HG03280 (cell line): ENCODE measurements around the gene ABHD6.
A peak's percentile ranks its signal among the peaks of the same experiment; 100 is the strongest.

Experiments used
- ATAC-seq: cut with Tn5 transposase; IDR thresholded peaks from one replicate; pipeline ENCODE4 v1.9.1; 2021; ENCODE audit warnings: mild to moderate bottlenecking, moderate library complexity; ENCODE audit not compliant: unreplicated experiment

ABHD6 gene

DNA sequence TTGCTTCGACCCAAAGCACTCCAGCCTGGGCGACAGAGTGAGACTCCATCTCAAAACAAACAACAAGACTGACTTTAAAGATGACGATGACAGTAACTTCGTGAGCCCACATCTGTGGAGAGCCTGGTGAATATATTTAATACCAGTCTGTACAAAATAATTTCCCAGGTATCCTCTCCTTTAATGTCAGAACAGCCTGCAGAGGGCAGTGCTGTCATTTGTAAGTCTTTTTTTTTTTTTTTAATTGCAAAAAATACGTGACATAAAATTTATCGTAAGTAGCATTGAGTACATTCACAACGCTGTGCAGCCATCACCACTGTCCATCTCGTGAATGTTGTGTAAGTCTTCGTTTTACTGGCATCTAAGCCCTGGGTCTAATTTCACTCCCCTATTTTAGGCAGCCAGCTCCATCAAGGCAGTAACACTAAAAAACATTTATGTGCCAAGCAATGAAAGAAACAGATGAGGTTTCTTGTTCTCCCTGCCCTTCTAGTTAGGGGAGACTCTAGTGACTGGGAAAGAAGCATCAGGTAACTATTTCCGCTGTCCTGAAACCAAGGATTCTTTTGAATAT lies 70.1 kb downstream of the ABHD6 start:
- no peak for ATAC-seq

DNA sequence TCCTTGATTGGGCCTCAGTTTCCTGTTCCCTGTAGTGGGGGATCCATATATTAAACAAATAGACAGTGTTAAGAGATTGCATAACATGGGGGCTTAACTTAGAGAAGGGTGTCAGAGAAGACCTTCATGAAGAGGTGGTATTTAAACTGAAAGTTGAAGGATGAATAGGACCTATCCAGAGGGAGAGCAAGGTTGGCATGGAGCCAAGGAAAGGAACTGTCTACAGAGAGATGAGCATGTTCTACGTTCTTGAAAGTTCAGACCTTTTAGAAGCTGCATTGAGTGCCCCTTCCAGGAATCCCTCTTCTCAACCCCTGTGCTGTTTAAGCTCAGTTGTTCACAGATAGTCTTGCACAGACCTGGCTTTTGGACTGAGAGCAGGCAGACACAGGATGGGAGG lies 71.1 kb downstream of the ABHD6 start:
- no peak for ATAC-seq

DNA sequence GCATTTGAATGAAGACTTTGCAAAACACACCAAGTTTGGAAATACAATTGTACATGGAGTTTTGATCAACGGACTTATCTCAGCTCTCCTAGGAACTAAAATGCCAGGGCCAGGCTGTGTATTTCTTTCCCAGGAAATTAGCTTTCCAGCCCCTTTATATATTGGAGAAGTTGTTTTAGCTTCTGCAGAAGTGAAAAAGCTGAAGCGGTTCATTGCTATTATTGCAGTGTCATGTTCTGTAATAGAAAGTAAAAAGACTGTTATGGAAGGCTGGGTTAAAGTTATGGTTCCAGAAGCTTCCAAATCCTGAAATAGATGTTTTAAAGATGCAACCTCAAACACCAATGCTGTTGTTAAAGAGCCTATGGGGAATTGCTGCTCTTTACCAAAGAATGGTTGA lies 80.2 kb downstream of the ABHD6 start:
- ATAC-seq: no peak

GRCh38 chr3:58321791-58322190 lies 84.2 kb downstream of the ABHD6 start:
- ATAC-seq: no peak

GRCh38 chr3:58322793-58323192 lies 85.2 kb downstream of the ABHD6 start:
- no peak for ATAC-seq

DNA sequence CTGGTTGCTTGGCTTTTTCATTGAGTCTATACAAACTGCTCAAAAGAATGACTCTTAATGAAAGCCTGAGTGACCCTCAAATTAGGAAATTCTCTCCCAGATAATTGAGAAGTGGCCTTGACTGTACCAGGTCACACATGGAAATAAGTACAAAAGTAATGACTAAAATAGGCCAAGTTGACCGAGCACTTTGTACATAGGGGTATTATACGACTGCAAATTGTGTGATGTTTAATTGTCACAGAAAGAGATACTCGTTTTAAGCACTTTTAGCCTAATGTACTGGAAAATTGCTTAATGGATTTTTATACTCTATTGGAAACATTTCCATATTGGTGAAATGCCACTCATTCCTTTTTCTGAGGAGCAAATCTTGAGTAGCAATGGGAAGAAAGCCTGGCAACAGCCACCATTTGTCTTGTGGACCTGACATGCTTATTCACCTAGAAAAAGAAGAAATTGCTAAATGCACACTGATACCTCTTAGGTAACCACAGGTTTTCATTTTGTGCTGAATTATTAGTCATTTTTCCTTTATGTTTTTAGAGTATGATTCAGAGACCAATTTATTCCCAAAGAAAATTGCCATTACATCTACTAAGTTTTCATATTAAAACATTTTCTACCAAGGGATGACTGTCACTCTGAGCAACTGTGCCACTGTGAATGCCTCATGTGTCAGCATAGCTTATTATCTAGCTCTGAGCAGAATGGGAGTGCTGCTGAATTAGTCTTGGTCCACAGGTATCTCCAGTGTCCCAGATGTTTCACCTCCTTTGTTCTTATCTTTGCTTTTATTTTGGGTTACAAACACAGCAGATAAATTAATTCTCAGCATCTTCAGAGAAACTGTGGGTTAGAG lies 86.2 kb downstream of the ABHD6 start:
- no peak for ATAC-seq

DNA sequence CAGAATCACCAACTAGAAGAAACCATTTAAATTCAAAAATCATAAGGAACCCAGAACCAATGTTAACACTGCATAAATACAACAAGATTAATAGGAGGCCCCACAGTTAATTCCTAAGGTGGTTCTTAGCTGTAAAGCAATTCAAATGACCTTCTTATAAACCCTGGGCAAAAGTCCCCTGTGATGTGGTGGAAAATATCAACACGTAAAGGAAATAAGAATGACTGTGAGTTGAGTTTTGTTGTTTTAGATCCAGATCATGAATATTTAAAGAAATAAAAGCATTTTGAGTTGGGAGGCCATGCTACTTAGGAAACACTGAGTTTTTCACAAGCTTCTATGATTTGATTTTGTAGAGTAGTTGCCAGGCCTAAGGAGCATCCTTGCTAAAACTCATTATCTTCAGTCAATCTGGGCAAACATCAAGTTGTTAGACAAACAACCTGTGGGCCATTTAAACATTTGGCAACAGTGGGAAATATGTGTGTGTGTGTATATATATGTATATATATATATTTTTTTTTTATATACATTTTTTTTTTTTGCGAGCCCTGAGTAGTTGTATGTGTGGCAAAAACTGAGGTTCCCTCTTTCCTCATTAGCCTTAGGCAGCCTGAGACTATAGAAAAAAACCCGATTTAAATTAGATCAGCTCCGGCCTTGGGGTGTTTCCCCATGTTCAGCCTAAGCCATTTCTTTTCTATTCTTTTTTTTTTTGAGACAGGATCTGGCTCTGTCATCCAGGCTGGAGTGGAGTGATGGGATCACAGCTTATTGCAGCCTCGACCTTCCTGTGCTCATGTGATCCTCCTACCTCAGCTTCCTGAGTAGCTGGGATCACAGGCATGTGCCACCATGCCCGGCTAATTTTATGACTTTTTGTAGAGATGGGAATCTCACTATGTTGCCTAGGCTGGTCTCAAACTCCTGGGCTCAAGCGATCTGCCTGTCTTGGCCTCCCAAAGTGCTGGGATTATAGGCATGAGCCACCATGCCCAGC lies 87.1 kb downstream of the ABHD6 start:
- no peak for ATAC-seq

- no peak for ATAC-seq
Measured at GRCh38 chr3:58325525-58325992, 88.0 kb downstream of the ABHD6 start.

- no peak for ATAC-seq
Measured at GRCh38 chr3:58326267-58326900, 88.8 kb downstream of the ABHD6 start.

DNA sequence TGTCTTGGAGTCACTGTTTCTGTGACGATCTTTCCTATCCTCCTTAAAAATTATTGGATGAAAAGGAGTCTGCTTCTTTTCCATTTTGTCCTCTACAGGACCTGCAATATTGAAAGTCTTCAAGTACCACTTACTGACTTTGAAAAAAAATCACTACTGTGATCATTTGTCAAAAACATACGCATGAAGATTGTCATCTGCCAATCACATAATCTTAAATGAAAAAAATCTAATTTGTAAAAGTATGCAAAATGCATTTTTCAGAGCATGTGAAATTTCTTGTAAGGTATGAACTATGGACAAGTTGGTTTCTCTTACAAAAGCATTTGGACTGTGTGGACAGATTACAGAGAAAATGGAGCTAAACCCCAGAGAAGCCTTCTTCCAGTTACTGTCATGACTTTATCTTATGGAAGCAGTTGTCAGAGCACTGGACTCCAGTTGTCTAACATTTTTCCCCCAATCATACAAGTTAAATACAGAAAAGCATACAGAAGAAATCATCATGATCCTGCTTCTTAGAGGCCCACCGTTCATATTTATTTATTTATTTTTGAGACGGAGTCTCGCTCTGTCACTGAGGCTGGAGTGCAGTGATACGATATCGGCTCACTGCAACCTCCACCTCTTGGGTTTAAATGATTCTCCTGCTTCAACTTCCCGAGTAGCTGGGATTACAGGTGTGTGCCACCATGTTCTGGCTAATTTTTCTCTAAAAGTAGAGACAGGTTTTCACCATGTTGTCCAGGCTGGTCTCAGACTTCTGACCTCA lies 91.7 kb downstream of the ABHD6 start:
- ATAC-seq: no peak

DNA sequence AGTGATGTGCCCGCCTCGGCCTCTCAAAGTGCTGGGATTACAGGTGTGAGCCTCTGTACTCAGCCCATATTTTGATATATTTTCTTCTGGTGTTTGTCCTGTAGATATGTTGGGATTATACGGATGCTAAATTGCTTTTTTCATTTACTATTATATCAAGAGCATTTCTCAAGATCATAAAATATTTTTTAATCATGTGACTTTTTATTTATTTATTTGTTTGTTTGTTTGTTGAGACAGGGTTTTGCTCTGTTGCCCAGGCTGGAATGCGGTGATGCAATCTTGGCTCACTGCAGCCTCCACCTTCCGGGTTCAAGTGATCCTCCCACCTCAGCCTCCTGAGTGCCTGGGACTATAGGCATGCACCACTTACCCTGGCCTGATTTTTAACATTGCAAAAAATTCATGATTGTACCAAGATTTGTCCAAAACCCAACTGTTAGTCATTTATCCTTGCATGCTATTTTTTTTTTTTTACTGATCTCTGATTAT lies 92.4 kb downstream of the ABHD6 start:
- ATAC-seq: no peak

DNA sequence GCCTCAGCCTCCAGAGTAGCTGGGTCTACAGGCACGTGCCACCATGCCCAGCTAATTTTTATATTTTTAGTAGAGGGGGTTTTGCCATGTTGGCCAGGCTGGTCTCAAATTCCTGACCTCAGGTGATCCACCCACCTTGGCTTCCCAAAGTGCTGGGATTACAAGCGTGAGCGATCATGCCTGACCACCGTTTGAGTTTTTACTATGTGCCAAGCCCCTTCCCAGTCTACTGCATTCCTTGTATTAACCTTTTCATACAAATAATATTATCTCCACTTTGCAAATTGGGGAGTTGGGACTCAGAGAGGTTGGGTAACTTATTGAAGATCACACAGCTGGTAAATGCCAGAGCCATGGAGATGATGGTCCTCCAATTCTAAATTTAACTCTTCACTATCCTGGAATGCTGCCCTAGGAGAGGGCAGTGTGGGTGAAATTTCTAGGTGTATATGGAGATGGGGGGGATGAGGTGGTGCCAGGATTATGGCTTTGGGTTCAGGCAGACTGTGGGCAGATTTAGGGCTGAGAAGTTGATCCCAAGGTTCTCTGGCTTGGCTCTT lies 94.1 kb downstream of the ABHD6 start:
- no peak for ATAC-seq

GRCh38 chr3:58332575-58333188 lies 95.1 kb downstream of the ABHD6 start, which contains the start of gene PXK:
TSS of gene PXK (plus strand) at chr3:58332892. CDS start at chr3:58332989, 97 bp downstream.
- peak; percentile 86 for ATAC-seq

DNA sequence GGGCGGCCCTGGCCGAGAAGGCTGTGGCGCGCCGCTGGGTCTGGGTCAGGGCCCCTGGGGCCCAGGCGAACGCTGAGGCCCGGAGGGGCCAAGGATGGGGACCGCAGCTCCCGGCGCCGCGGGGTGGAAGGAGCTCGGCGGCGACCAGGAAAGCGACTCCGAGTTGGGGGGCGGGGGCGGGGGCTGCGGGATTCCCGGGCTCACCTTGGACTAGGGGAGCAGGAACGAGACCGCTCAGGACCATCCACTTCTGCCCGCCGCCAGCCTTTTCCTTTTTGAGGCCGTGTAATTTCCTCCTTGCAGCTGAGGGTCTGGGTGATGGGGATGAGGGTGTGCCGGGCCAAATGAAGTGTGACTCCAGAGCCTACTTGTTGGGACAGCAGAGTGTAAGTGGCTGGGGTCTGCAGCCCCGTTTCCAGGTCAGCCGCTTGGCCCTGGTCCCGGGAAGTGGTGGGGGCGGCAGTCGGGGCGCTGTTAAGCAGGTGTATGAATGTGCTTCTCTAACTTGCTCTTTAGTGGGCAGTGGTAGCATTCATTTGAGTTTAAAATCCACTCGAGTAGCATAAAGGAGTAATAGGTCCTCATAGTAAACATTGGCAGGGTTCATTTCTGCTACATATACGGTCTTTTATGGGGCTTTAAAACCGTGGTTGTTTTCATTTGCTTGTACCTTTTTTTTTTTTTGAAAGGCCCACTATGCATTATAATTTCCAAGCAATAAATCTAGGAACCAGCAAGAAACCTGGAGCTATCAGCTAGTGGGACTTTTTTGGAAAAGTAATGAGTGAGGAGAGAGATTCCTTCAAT lies 95.8 kb downstream of the ABHD6 start:
- peak; percentile 36 for ATAC-seq

- no peak for ATAC-seq
Measured at GRCh38 chr3:58334013-58334321, 96.4 kb downstream of the ABHD6 start.

DNA sequence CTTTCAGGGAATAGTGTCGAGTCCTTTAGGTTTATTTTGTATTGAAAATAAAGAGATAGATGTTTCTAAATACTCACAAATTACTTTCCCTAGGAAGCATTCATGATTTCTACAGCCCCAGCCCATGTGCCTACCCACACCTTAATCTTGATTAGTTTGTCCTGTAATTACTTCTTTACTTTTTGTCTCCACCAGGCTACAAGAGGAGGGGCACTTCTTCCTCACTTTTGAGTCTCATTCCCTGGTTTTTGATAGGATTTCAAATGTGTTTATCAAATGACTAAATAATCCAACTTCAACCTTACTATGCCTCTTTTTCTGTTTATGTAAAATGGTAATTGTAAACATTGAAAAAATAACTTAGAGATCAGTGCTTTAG lies 96.9 kb downstream of the ABHD6 start:
- no peak for ATAC-seq

GRCh38 chr3:58335652-58335947 lies 98.0 kb downstream of the ABHD6 start:
- no peak for ATAC-seq

GRCh38 chr3:58336135-58336882 lies 98.7 kb downstream of the ABHD6 start:
- ATAC-seq: no peak
